HepG2 (cell line): ENCODE data around the gene PFDN5. TPM values are rescaled to one million over a fixed set of nuclear protein-coding genes. Genes with fewer than 3 reads are reported as not detected.

Experiments
- ELF4 ChIP-seq: sonication (generic); formaldehyde crosslinking; IDR thresholded peaks from 2 replicates; pipeline ENCODE4 v1.5.0; 2020; ENCODE audit warnings: missing genetic modification reagents, mild to moderate bottlenecking, moderate library complexity, borderline replicate concordance
- FOXO4 ChIP-seq: sonication (generic); formaldehyde crosslinking; conservative IDR thresholded peaks from 2 replicates; pipeline ENCODE4 v1.8.1; 2023; ENCODE audit warnings: missing genetic modification reagents
- GATAD2A ChIP-seq: IDR thresholded peaks from 2 replicates; pipeline ENCODE4 v1.6.1; 2016
- HCFC1 ChIP-seq: fragments of 150-350 bp; IDR thresholded peaks from 2 replicates; pipeline ENCODE4 v1.6.1; 2014; ENCODE audit warnings: low read depth, low read length
- HDAC1 ChIP-seq: sonication (generic); formaldehyde crosslinking; IDR thresholded peaks from 2 replicates; pipeline ENCODE4 v1.5.1; 2020; ENCODE audit warnings: mild to moderate bottlenecking, missing genetic modification reagents
- HNRNPL ChIP-seq: fragments of 200-400 bp; formaldehyde crosslinking; IDR thresholded peaks from 2 replicates; pipeline ENCODE4 v1.6.1; 2017; ENCODE audit warnings: mild to moderate bottlenecking, low read depth, low read length
- NR2C2 ChIP-seq: sonication (generic); formaldehyde crosslinking; IDR thresholded peaks from 2 replicates; pipeline ENCODE4 v1.4.0; 2020; ENCODE audit warnings: missing genetic modification reagents, mild to moderate bottlenecking, moderate library complexity, borderline replicate concordance
- RBAK ChIP-seq: sonication (generic); formaldehyde crosslinking; IDR thresholded peaks from 2 replicates; pipeline ENCODE4 v1.5.1; 2020; ENCODE audit warnings: mild to moderate bottlenecking, missing genetic modification reagents
- SOX13 ChIP-seq, 3 experiments: fragments of 450-650 bp in 1 of 3; sonication (generic) in 1 of 3; formaldehyde crosslinking in 1 of 3; IDR thresholded peaks in 2 of 3; conservative IDR thresholded peaks in 1 of 3; 2 replicates each; pipeline versions ENCODE4 v1.5.0 to v1.6.1; 2016 to 2020; ENCODE audit warnings: antibody characterized with exemption in 1 of 3, mild to moderate bottlenecking in 1 of 3, missing compliant biosample characterization in 1 of 3, missing genetic modification reagents in 1 of 3, moderate library complexity in 1 of 3
- SRY ChIP-seq: sonication (generic); formaldehyde crosslinking; IDR thresholded peaks from 2 replicates; pipeline ENCODE4 v1.8.0; 2022; ENCODE audit warnings: mild to moderate bottlenecking, missing genetic modification reagents
- TEF ChIP-seq: sonication (generic); formaldehyde crosslinking; IDR thresholded peaks from 2 replicates; pipeline ENCODE4 v1.5.0; 2020; ENCODE audit warnings: missing genetic modification reagents
- TFE3 ChIP-seq: IDR thresholded peaks from 2 replicates; pipeline ENCODE4 v1.6.1; 2016
- ZBTB26 ChIP-seq: IDR thresholded peaks from 2 replicates; pipeline ENCODE4 v1.6.1; 2016; ENCODE audit warnings: missing compliant biosample characterization, missing genetic modification reagents, borderline replicate concordance
- ZBTB33 ChIP-seq: sonication (generic); formaldehyde crosslinking; IDR thresholded peaks from 2 replicates; pipeline ENCODE4 v1.4.0; 2020; ENCODE audit warnings: missing genetic modification reagents
- ZBTB38 ChIP-seq: sonication (generic); formaldehyde crosslinking; IDR thresholded peaks from 2 replicates; pipeline ENCODE4 v1.5.1; 2020; ENCODE audit warnings: mild to moderate bottlenecking, missing genetic modification reagents
- ZMYM3 ChIP-seq: sonication (generic); formaldehyde crosslinking; IDR thresholded peaks from 2 replicates; pipeline ENCODE4 v1.5.1; 2020; ENCODE audit warnings: mild to moderate bottlenecking, missing genetic modification reagents
- ZNF143 ChIP-seq: sonication (generic); formaldehyde crosslinking; IDR thresholded peaks from 2 replicates; pipeline ENCODE4 v1.4.0; 2020; ENCODE audit warnings: missing genetic modification reagents
- ZNF24 ChIP-seq: fragments of 450-650 bp; IDR thresholded peaks from 2 replicates; pipeline ENCODE4 v1.6.1; 2017; ENCODE audit warnings: antibody characterized with exemption, mild to moderate bottlenecking
- ZNF264 ChIP-seq: sonication (generic); formaldehyde crosslinking; IDR thresholded peaks from 2 replicates; pipeline ENCODE4 v1.4.0; 2020; ENCODE audit warnings: missing genetic modification reagents
- ZNF282 ChIP-seq: fragments of 450-650 bp; IDR thresholded peaks from 2 replicates; pipeline ENCODE4 v1.6.1; 2018; ENCODE audit not compliant: partially characterized antibody
- ZNF468 ChIP-seq: sonication (generic); formaldehyde crosslinking; IDR thresholded peaks from 2 replicates; pipeline ENCODE4 v1.8.0; 2022; ENCODE audit warnings: mild to moderate bottlenecking, moderate library complexity, missing genetic modification reagents
- ZNF547 ChIP-seq: sonication (generic); formaldehyde crosslinking; IDR thresholded peaks from 2 replicates; pipeline ENCODE4 v1.5.1; 2020; ENCODE audit warnings: mild to moderate bottlenecking, missing genetic modification reagents
- polyA plus RNA-seq, 8 experiments: library from polyadenylated mRNA; depleted of rRNA in 3 of 8; stranded (reverse) in 7 of 8; unstranded in 1 of 8; fragments of >200 nt; fragmentation: Illumina TruSeq in 4 of 8; extraction: Trizol in 4 of 8; gene quantifications; 2 replicates each; pipeline versions ENCODE4 v1.2.1 to v1.2.3, GENCODE V29; 2011 to 2016; ENCODE audit warnings: low read depth in 4 of 8, missing spikeins in 1 of 8, mixed read lengths in 1 of 8; ENCODE audit not compliant: insufficient read depth in 1 of 8
- total RNA-seq, 5 experiments: library from RNA; depleted of rRNA; stranded (reverse); fragments of >200 nt; fragmentation: Illumina TruSeq; extraction: Trizol; gene quantifications; 2 replicates each; pipeline ENCODE4 v1.2.3, GENCODE V29; 2016; ENCODE audit warnings: low read depth in 1 of 5

Gene PFDN5
- total and polyA plus RNA-seq, 2 of the 13 experiments (the other 11 are each of a cell fraction or from before 2014, with no cell fraction given): 449 to 462 TPM

GRCh38 chr12:53325511-53326061 is 30.2 kb downstream of the PFDN5 start (continued):
- TF ChIP-seq ZBTB38 (CRISPR knock-in tag): peak; percentile 86
- TF ChIP-seq HCFC1: no peak
- no peak for TF ChIP-seq ZNF282
- TF ChIP-seq ZBTB33 (CRISPR knock-in tag): peak; percentile 56
- TF ChIP-seq HNRNPL: peak; percentile 98
- TF ChIP-seq HDAC1 (CRISPR knock-in tag): peak; percentile 40
- TF ChIP-seq ZMYM3 (CRISPR knock-in tag): no peak
- no peak for TF ChIP-seq ZNF468
- TF ChIP-seq TFE3: no peak
- no peak for TF ChIP-seq SOX13 (IDR thresholded peaks at IDR 0.05)
- peak in 1 of 2 experiments; percentile 17; a peak in 1 of 4 replicates for TF ChIP-seq SOX13 (CRISPR knock-in tag; conservative IDR thresholded peaks at IDR 0.05 in 1 of 2, IDR thresholded peaks at IDR 0.05 in 1 of 2)
- TF ChIP-seq ZNF24: no peak
- TF ChIP-seq ZNF143 (CRISPR knock-in tag): no peak
- TF ChIP-seq SRY: no peak
- TF ChIP-seq NR2C2 (CRISPR knock-in tag): no peak
- no peak for TF ChIP-seq ELF4 (CRISPR knock-in tag)
- TF ChIP-seq TEF (CRISPR knock-in tag): no peak
- TF ChIP-seq RBAK (CRISPR knock-in tag): no peak
- no peak for TF ChIP-seq FOXO4 (CRISPR knock-in tag)
- no peak for TF ChIP-seq ZNF547 (CRISPR knock-in tag)
- no peak for TF ChIP-seq ZBTB26 (CRISPR knock-in tag)
- TF ChIP-seq ZNF264 (CRISPR knock-in tag): no peak
- TF ChIP-seq GATAD2A: no peak
